Right lung (tissue), 5 donors: Measurements from ENCODE around the gene GALNT16. TPM values are rescaled to one million over a fixed set of nuclear protein-coding genes. Genes with fewer than 3 reads are reported as not detected.

Experiments used
- DNase-seq, 2 donors: peaks; one replicate each; pipeline ENCODE4 v3.0.0-alpha.2; 2013
- polyA plus RNA-seq, 5 donors: library from polyadenylated mRNA; unstranded; fragments of 120-200 nt; gene quantifications; one replicate each; pipeline versions ENCODE4 v1.2.1 to v1.2.3, GENCODE V29; 2013; ENCODE audit warnings: inconsistent platforms in 1 of 5, low replicate concordance in 1 of 5; ENCODE audit not compliant: insufficient read length in 5 of 5, insufficient read depth in 1 of 5

GALNT16 gene
- polyA plus RNA-seq, 5 donors: 3.5 to 5.0 (median 4.4) TPM

DNA sequence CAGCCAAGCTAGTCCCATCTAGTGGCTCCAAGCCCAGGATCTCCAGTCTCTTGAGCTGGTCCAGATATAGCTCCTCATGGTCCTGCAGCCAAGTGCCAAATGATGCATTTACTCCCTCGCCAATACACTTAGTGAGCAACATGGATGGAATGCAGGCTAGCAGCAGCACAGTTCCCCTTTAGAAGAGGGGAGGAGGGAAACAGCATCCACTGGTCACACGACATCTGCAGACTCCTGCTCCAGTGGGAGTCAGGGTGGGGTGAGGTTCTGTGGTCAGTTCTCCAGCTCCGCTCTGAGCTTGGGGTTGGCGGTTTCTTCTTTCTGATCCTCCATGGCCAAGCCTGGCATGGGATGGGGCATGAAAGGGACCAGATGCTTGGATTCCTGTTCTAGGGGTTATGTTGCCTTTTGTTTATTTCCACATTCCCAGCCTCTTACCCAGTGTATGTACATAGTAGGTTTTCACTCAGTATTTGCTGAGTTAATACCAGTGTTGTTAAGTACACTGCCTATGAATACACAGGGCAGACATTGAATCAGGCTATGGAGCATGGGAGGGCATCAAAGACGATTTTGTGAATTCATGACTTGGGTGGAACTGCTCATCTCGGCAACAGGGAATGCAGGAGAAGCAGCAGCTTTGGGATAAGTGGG lies 57.3 kb downstream of the GALNT16 start:
- no peak for DNase-seq

DNA sequence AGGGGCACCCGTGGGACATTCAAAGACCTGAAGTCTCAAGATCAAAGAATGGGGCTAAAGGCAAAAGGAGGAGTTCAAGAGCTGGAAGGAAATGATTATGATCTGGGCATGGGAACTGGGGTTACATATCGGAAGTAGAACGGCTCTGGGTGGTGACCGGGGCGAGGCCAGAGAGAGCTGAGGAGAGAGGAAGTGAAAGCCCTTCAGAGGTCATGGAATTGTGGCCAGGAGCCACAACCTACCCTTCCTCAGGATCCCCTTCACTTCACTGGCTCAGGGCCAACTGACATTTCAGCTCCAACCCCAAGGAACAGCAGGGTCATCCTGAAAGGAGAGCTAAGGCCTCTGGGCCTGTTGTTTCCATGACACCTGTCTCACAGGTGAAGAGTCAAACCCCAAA lies 57.8 kb downstream of the GALNT16 start:
- no peak for DNase-seq

DNA sequence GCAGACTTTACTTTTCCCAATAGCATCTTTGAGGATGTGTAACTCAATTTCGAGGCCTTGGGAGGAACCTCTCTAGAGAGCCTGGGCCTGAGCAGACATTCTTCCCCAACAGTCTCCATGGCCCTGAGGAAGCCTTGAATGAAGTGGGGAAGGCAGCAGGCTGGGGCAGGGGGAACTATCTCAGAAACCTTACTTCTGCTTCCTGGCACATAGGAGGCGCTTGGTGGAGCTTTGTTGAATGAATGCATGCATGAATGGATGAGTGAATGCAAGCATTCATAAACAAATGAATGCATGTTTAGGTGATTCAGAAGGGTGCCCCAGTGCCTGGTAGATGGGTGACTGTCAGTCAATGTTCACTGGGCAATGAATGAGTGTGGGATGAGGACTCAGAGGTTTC lies 58.3 kb downstream of the GALNT16 start:
- DNase-seq: no peak

- DNase-seq: no peak
These were observed 59.0 kb downstream of the GALNT16 start for GRCh38 chr14:69318901-69319475.

- no peak for DNase-seq
These were observed 60.0 kb downstream of the GALNT16 start for GRCh38 chr14:69319911-69320310.

- no peak for DNase-seq
These were observed 60.8 kb downstream of the GALNT16 start for GRCh38 chr14:69320581-69321365.

- DNase-seq: no peak
These were observed 61.8 kb downstream of the GALNT16 start for GRCh38 chr14:69321601-69322330.

GRCh38 chr14:69323266-69323998 lies 63.5 kb downstream of the GALNT16 start:
- no peak for DNase-seq

DNA sequence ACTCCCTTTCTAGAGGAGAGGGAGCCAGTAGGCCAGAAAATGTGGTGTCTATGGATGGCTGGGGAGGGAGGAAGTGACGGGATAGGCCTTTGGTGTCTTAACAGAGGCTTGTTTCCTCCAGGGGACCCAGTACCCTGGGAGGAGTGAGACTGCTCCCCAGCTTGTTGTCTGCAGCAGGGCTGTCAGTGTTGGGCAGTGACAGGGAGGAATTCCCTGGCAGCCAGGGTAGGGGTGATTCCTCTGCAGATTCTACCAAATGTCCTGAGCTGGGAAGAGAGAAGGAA lies 64.0 kb downstream of the GALNT16 start:
- no peak for DNase-seq

DNA sequence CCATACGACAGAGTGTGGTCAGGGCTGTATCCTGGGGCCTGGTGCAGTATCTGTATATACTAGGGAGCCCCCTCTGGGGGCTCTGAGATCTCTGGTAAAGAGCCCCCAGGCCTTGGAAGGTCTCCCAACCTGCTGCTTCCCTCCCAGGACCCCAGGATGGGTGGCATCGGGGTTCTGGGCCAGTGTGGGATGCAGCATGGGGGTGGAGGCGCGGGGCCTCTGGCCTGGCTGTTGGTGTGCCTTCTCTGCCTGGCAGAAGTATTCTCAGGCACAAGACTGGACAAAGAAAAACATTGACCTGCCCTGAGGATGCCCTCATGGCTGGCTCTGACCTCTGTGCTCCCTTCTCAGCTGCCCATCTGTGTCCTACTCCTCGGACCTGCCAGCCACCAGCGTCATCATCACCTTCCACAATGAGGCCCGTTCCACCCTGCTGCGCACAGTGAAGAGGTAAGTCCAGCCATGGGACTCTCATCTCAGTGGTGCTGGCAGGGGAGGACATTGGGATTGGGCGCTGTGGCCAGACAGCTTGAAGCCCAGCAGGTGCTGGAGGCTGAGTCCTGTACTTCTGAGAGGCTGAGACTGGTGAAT lies 64.5 kb downstream of the GALNT16 start:
- DNase-seq: no peak

GRCh38 chr14:69325086-69325485 lies 65.1 kb downstream of the GALNT16 start:
- no peak for DNase-seq

GRCh38 chr14:69325646-69326265 lies 65.8 kb downstream of the GALNT16 start:
- no peak for DNase-seq

- DNase-seq: no peak
These were observed 66.7 kb downstream of the GALNT16 start for GRCh38 chr14:69326611-69327010.

DNA sequence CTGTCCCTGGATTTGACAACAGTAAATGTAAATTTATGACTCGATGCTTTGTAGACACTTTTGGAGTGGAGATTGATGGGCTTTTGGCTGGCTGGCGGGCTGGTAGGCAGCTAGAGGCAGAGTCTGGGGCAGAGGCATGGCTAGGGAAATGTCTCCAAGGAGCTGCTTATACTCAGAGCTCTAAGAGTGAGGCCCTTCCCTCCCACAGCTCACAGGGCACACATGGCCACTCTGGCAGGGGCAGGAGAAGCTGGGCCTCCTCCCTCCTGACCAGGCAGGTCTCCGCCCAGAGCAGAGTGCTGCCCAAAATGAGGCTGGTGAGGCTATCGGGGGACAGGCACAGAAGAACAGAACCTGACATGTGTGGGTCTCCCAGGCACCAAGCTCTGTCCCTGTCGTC lies 67.5 kb downstream of the GALNT16 start:
- DNase-seq: no peak

- no peak for DNase-seq
These were observed 68.4 kb downstream of the GALNT16 start for GRCh38 chr14:69328317-69328716.

GRCh38 chr14:69328765-69329164 lies 68.8 kb downstream of the GALNT16 start:
- DNase-seq: no peak

GRCh38 chr14:69331206-69331605 lies 71.2 kb downstream of the GALNT16 start:
- no peak for DNase-seq

DNA sequence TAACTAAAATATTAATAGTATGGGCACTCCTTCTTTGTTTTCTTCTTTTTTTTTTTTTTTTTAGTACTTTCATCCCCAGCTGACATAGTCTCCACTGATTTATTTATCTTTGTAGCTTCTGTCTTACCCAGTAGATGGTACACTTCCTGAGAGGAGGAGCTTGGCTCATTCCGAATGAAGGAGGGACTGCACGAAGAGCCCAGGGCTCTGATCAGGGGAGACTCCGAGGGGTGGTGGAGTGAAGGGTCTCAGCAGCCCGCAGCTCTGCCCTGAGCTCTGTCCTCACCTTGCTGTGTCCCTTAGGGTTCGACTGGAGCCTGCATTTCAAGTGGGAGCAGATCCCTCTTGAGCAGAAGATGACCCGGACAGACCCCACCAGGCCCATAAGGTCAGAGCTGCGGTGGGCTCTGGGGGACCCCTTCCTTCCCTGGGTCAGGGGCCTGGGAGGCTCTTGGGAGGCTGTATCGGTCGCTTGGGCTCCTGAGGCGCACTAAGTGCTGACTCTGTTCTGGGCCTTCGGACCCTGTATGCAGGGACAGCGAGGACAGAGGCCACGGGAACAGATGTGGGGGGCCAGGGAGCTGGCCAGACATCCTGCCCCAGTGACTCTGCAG lies 72.9 kb downstream of the GALNT16 start:
- no peak for DNase-seq

DNA sequence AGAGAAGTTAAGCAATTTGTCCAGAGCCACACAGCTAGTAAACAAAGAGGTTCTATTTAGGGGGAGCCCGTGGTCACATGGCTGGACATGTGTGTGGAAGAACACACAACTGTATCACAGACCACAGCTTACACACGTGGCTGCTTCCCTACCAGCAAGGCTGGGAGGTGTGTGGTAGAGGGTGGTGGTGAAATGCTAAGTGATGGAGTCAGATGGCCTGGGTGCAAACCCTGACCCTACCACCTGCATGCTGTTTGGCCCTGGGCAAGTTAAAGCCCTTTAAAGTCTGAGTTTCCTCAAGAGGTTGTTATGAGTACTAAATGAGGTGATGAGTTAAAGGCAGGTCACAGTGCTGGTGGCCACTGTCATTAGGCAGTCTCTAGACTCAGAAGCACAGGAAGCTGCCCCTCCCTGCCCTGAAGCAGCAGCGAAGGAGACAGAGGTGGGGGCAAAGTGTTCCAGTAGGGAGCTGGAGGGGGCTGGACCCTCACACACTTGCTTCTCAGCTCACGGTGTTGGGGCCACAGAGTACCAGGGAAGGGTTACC lies 73.9 kb downstream of the GALNT16 start:
- DNase-seq: no peak

GRCh38 chr14:69334576-69334975 lies 74.6 kb downstream of the GALNT16 start:
- DNase-seq: no peak
